Measurements from ENCODE around the gene MYMK. TPM values are rescaled to one million over a fixed set of nuclear protein-coding genes. Genes with fewer than 3 reads are reported as not detected.
A peak's percentile ranks its signal among the peaks of the same experiment; 100 is the strongest.

Gene MYMK
- polyA plus RNA-seq, 1 experiment = not detected

DNA sequence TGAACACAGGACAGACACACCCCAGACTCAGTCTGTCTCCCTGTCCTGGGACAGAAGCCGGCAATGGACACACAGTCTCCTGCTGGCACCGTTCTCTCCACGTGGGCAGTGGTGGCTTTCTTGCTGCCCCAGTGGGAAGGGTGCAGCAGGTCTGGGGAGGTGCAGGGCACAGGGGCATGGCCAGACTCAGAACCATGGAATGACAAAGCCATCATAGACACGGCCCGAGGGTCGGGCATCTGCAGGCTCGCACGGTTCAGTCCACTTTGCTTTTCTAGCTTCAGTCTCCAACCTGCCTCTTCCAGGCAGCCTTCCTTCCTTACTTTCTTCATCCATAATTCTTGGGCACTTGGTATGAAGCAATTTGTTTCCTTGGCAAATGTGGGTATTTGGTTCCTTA lies 16.7 kb downstream of the MYMK start:
- TF ChIP-seq, protein P1, sequence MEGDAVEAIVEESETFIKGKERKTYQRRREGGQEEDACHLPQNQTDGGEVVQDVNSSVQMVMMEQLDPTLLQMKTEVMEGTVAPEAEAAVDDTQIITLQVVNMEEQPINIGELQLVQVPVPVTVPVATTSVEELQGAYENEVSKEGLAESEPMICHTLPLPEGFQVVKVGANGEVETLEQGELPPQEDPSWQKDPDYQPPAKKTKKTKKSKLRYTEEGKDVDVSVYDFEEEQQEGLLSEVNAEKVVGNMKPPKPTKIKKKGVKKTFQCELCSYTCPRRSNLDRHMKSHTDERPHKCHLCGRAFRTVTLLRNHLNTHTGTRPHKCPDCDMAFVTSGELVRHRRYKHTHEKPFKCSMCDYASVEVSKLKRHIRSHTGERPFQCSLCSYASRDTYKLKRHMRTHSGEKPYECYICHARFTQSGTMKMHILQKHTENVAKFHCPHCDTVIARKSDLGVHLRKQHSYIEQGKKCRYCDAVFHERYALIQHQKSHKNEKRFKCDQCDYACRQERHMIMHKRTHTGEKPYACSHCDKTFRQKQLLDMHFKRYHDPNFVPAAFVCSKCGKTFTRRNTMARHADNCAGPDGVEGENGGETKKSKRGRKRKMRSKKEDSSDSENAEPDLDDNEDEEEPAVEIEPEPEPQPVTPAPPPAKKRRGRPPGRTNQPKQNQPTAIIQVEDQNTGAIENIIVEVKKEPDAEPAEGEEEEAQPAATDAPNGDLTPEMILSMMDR (IDR thresholded peaks at IDR 0.05; ENCODE audit: insufficient read depth, low read depth, low read length) = no peak
- H3K27me3 ChIP-seq (ENCODE audit: control insufficient read depth, insufficient read depth, low read length) = no peaks in the 10 kb centered on the region
- CTCF ChIA-PET = interaction anchor here (1.7 kb wide), 1 partner anchor 21 kb away, joined by 4 read pairs; no protein-coding TSS in a partner anchor
- DNase-seq (ENCODE audit: low read depth) = no peak
- POLR2A ChIA-PET = no interaction called here
- H3K4me3 ChIP-seq (ENCODE audit: low read depth, low read length) = no peak overlapping the region
- no peaks in the 10 kb centered on the region for H3K36me3 ChIP-seq (ENCODE audit: control insufficient read depth, insufficient read depth, low read length)

DNA sequence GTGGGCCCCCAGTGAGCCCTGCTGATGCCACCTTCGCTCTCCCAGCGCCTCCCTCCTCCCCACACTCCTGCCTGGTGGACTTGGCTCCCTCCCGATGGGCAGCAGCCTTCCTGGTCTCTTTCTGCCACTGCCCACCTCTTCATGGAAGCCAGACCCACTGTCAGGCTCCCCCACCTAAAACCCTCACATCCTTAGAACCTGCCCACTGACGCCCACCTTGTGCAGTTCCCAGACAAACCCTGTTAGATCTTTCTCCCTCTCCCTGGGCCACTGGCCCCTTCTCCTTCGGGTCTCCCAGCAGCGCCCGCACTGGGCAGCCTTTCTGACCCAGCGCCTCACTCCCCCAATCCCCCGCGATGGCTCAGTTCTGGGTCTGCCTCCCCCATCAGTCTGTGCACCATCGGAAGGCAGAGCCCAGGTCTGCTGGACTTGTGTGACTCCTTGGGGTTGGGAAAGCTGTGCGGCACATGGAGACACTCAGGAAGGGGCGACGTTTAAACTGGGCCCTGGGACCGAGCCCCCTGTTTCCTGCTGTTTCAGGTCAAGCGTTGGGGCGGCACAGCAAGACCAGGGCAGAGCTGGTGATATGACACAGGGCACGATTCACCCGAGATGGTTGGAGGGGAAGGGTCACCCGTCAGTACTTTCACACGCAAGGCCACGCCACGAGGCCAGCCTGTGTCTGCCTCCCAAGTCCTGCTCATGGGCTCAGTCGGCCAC lies 17.4 kb downstream of the MYMK start:
- TF ChIP-seq, protein P1 (IDR thresholded peaks at IDR 0.05; ENCODE audit: insufficient read depth, low read depth, low read length) = no peak

DNA sequence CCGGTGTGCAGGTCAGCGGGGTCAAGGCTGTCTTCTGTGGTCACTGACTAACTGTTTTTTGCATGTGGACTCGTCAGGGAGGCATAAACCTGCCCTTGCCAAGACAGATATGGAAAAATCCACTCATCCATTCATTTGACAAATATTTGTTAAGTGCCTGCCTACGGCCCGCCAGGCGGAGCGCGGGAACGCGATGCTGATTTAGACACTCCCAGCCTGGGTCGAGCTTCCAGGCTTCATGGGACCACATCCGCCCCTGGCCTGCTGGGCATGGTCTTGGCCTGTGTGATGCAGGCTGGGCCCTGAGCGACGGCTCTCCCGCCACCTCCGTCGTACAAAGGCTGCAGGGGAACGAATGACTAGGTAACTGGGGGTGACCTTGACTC lies 18.1 kb downstream of the MYMK start:
- TF ChIP-seq, protein P1 (IDR thresholded peaks at IDR 0.05; ENCODE audit: insufficient read depth, low read depth, low read length) = peak; percentile 21; the same call in 1 of the 2 replicates
- no peaks in the 10 kb centered on the region for H3K27me3 ChIP-seq (ENCODE audit: control insufficient read depth, insufficient read depth, low read length)
- H3K36me3 ChIP-seq (ENCODE audit: control insufficient read depth, insufficient read depth, low read length) = no peaks in the 10 kb centered on the region
- ChIA-PET CTCF (interaction anchor here (1.5 to 2.1 kb wide), 2 partner anchors 20 to 321 kb away, joined by 5 read pairs; no protein-coding TSS in a partner anchor), POLR2A (no interaction called here)
- no peak overlapping the region for H3K4me3 ChIP-seq (ENCODE audit: low read depth, low read length)
- DNase-seq (ENCODE audit: low read depth) = peak; percentile 52

More for the DNA sequence above, 17.4 kb downstream of the MYMK start:
- POLR2A ChIA-PET = no interaction called here
- Histone ChIP-seq H3K27me3 (ENCODE audit: control insufficient read depth, insufficient read depth, low read length) (no peaks in the 10 kb centered on the region), H3K36me3 (ENCODE audit: control insufficient read depth, insufficient read depth, low read length) (no peaks in the 10 kb centered on the region), H3K4me3 (ENCODE audit: low read depth, low read length) (no peak overlapping the region)
- no peak for DNase-seq (ENCODE audit: low read depth)
- CTCF ChIA-PET = interaction anchor here (2.1 kb wide), 1 partner anchor 20 kb away, joined by 5 read pairs; no protein-coding TSS in a partner anchor

DNA sequence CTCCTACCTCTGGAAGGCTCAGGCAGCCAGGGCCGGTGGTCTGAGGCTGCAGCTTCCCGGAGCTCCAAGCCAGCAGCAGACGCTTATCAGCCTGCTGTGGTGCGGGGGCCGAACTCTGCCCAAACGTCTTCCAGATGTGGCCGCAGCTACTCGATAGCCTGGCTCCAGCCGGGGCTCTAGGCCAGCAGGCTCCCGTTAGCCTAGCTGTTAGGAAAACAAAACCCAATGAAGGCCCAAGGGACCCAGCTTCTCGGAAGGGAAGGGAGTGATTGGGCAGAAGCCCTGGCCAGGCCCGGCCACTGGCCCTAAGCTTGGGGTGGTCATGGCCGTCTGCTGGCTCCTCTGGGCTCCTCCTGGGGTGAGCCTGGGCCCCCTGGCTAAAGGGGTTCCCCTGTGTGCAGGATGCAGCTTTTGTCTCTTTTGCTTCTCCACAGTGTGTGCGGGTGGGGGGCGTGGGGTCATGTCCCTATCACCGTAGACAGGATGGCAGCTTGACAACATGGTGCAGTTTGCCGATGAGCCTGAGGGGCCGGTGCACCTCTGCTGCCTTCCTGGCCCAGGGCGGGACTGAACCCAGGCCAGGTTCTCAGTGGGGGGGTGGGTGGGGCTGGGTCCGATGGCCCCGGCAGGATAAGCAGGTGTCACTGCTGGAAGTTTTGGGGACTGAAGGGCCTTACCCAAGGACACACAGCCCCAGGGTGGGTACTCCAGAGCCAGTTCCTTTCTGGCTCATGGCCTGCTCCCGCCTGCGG lies 18.7 kb downstream of the MYMK start:
- TF ChIP-seq, protein P1 (IDR thresholded peaks at IDR 0.05; ENCODE audit: insufficient read depth, low read depth, low read length) = no peak
- CTCF ChIA-PET = interaction anchor here (1.2 to 2.1 kb wide), 3 partner anchors 19 to 320 kb away, joined by 4 to 5 read pairs (median 5); no protein-coding TSS in a partner anchor
- DNase-seq (ENCODE audit: low read depth) = no peak

More for the DNA sequence above, 18.7 kb downstream of the MYMK start:
- H3K36me3 ChIP-seq (ENCODE audit: control insufficient read depth, insufficient read depth, low read length) = no peaks in the 10 kb centered on the region
- POLR2A ChIA-PET = no interaction called here
- H3K27me3 ChIP-seq (ENCODE audit: control insufficient read depth, insufficient read depth, low read length) = peaks cover 2% of the 10 kb centered on the region; the same call in 1 of the 2 replicates
- no peak overlapping the region for H3K4me3 ChIP-seq (ENCODE audit: low read depth, low read length)
